NCI-H2029 (cell line): Measurements from ENCODE around the gene THYN1.

ENCODE experiments used
- DNase-seq: peaks from one replicate; lab custom pipeline; 2025; lab: John Stamatoyannopoulos, UW

THYN1 gene

DNA sequence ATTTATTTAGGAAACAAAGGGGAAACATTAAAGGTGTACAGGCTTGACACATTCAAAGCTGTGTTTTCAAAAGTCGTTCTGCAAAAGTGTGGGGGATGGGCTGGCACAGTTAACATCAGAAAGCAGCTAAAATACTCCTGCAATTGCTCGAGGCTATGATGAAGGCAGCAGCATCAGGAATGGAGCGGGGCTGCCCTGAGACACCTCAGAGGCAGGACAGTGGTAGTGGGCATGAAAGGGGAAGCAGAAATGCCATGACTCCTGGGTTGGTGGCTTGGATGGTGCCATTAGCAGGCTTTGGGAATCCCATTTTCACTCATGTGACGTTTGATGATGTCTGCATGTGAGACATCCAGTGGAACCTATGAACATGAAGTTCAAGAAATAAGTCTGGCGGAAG is 30.0 kb downstream of the THYN1 start:
- no peak for DNase-seq

DNA sequence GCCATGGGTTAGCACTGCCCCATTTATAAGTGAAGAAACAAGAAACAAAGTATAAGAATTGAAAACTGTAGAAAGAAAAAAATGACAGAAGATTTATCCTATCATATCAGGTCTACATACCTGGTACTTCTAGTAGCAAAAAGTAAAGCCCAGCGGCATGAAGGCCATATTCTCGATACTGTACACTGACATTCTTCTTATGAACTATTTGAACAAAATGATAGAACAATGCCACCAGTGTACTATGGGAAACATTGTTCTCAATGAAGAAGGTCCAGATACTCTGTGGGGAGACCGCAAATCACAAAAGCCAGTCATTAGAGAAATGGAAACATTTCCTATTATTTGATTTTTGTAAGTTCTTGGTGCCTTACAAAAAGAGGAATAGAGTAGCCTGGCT is 36.3 kb downstream of the THYN1 start:
- DNase-seq = no peak

DNA sequence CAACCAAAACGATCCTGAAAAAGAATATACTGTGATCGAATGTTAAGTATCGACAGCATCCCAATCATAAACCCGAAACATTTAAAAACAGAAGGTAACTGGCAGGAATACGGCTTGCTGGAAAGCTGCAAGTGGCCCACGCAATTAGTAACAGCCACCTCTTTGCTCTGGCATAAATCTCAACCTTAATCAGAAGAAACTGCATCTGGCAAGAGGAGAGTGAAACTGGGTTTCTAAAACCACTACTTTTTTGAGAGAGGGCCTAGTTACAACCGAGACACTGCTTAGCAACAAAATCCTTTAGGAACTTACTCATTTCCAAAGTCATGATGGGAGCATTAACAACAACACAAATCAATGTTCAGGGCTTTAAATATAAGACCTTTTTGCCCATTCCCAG is 37.3 kb downstream of the THYN1 start:
- DNase-seq = no peak

DNA sequence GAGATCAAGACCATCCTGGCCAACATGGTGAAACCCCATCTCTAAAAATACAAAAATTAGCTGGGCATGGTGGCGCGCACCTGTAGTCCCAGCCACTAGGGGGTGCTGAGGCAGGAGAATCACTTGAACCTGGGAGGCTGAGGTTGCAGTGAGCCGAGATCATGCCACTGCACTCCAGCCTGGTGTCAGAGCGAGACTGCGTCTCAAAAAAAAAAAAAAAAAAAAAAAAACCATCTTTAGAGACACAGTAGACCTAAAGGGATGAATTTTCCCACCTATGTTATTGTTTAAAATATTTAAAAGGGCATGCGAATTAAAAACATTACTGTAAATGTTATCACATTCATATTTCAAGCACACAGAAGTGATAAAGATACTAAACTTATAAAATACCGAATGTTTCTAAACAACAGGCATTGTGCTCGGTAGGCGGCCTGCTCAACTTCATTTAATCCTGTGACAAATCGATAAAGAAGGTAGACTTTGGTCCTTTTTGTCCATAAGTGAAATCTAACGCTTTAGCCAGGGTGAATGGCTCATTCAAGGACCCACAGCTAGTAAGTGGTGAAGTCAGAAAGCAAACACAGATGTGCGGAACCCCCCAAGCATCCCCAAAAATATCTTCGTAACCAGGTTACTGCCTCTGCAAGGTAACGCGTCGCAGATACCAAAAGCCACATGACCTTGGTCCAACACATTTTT is 45.5 kb downstream of the THYN1 start:
- DNase-seq = no peak

DNA sequence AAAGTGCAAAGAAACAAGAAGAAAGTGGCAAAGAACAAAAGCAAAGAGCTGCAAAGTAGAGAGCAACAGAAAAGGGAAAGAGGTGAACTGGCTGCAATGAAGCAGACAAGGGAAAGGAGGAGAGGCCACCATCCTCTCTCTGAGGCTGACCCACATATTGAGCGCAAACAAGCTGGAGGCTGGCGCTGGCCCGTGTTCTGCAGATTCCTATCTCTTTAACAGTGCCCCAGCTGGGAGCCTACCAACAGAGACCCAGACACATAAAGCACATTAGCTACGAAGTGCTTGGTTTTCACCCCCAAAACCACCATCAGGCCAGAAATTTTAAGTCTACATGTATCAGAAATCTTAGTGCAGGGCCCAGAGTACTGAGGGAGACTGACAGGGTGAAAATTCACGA is 47.0 kb downstream of the THYN1 start:
- DNase-seq = no peak

DNA sequence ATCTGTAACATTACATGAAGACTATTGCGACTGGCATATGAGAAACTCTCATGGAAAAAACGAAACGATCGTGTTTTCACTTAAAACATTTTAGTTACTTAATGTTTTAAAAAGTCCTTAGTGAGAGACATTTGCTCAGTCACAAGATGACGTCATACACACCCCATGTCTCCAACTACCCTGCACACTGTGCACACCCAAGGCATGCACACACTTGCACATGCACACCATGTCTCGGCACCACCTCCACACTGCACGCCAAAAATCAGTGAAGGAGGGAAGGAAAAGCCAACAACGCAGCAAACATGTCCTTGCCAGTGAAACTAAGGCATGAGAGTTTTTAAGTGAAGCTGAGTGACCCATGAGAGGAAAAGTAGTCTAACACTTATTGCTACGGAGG is 47.4 kb downstream of the THYN1 start:
- no peak for DNase-seq

DNA sequence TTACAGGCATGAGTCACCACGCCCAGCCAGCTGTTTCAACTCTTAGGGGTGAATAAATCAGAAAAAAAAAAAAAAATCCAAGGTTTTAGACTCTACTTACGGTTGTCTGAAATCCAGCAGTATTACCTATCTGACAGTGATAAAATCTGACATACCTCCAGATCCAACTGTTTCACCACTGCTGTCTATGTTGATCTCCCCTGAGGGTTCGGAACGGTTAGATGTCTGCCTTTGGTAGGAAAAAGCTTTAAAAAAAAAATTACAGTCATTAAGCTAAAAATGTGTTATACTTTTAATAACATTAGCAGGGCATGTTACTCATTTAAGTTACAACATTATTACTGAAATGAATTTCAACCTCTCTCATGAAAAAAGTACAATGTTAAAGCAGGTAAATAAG is 50.5 kb downstream of the THYN1 start:
- DNase-seq = no peak

DNA sequence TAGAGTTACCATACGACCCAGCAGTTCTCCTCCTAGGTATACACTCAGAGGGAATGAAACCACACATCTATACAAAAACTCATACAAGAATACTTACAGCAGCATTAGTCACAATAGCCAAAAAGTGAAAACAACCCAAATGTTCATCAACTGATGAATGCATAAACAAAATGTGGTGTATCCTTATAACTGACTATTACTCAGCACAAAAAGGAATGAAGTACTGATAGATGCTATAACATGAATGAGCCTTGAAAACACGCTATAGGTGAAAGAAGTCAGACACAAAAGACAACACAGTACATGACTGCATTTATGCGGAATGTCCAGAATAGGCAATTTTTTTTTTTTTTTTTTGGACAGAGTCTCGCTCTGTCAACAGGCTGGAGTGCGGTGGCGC is 52.5 kb downstream of the THYN1 start:
- no peak for DNase-seq

DNA sequence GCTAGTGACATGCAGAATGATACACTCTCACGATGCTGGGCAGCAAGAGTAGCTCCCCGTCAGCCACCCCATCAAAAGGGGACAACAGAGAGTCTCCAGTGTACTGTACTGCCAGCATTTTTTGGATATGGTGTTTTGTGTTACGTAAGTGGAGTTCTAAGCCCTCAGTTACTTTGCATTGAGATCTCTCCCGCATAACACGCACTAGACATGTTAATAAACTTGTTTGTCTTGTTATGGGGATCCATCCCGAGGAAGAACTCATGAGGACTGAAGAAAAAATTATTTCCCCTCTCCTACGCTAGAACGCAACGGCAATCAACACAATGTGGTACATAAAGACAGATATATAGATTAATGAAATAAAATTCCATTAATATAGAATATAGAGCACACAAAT is 53.6 kb downstream of the THYN1 start:
- DNase-seq = no peak
